ENCODE data around the gene NUBPL.
A peak's percentile ranks its signal among the peaks of the same experiment; 100 is the strongest.

NUBPL gene

DNA sequence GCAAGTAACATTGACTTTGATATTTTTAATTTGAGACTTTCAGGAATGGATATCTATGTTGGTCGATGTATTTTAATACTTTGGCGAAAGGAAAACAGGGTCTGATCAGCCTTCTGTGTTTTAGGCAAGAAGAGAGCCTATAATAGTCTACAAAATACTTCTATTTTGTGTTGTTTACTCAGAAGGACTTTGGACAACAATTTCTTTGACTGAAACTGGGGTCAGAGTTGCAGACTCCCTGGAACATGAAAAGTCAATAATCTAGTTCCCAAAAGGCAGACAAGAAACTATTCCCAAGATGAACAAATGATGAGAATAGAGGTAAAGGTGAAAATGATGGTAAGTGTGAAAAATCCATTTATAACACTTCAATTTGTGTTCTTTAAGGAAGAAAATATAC is 10.6 kb upstream of the NUBPL start:
- no peaks in the 10 kb centered on the region for H3K9me3 ChIP-seq (ENCODE audit: control insufficient read depth in 1 of 2, low read length in 2 of 2)
- no peaks in the 10 kb centered on the region for H3K27me3 ChIP-seq (ENCODE audit: low read depth, low read length)
- no peaks in the 10 kb centered on the region for H3K36me3 ChIP-seq (ENCODE audit: control insufficient read depth in 1 of 2, insufficient read depth in 2 of 2, low read length in 2 of 2)
- no peak overlapping the region for H3K27ac ChIP-seq (ENCODE audit: low read length)
- no peaks in the 10 kb centered on the region for H3K4me1 ChIP-seq (ENCODE audit: control insufficient read depth in 1 of 2, insufficient read depth in 2 of 2, low read length in 2 of 2)
- H3K4me3 ChIP-seq (ENCODE audit: low read depth in 1 of 2, low read length in 2 of 2) = no peak overlapping the region

DNA sequence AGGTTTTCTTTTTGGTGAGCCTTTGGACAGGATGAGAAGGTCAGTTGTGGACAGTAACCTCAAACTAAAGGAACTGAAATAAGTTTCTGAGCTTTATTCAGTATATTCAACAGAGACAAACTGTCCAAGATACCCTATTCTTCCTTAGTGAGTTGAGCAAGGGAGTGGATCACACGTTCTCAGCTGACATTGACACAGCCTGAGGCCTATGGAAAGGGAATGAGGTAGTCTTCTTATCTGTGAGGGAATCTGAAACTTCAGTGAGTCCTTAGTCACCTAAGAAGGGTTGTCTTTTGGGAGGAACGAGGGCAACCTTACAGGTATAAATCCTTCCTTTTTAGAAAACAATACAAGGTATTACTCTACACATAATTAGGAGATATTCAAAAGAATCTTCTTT is 5.0 kb upstream of the NUBPL start:
- Histone ChIP-seq H3K27me3 (ENCODE audit: low read depth, low read length) (no peaks in the 10 kb centered on the region), H3K27ac (ENCODE audit: low read length) (no peak overlapping the region), H3K9me3 (ENCODE audit: control insufficient read depth in 1 of 2, low read length in 2 of 2) (no peaks in the 10 kb centered on the region), H3K4me1 (ENCODE audit: control insufficient read depth in 1 of 2, insufficient read depth in 2 of 2, low read length in 2 of 2) (peaks cover 0 to 4% of the 10 kb centered on the region in 2 donors), H3K36me3 (ENCODE audit: control insufficient read depth in 1 of 2, insufficient read depth in 2 of 2, low read length in 2 of 2) (no peaks in the 10 kb centered on the region), H3K4me3 (ENCODE audit: low read depth in 1 of 2, low read length in 2 of 2) (no peak overlapping the region)

DNA sequence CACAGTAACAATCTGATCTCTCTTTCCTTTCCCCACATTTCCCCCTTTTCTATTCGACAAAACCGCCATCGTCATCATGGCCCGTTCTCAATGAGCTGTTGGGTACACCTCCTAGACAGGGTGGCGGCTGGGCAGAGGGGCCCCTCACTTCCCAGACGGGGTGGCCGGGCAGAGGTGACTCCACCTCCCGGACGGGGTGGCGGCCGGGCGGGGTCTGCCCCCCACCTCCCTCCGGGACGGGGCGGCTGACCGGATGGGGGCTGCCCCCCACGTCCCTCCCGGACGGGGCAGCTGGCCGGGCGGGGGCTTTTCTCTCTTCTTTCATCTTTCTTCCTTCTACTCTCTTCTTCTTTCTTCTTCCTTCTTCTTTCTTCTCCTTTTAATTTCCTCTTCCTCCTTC is 1.3 kb upstream of the NUBPL start:
- no peak overlapping the region for H3K4me3 ChIP-seq (ENCODE audit: low read depth in 1 of 2, low read length in 2 of 2)
- peaks cover 0 to 3% of the 10 kb centered on the region in 2 donors for H3K36me3 ChIP-seq (ENCODE audit: control insufficient read depth in 1 of 2, insufficient read depth in 2 of 2, low read length in 2 of 2)
- H3K27ac ChIP-seq (ENCODE audit: low read length) = no peak overlapping the region
- peaks cover 4 to 5% of the 10 kb centered on the region in 2 donors for H3K4me1 ChIP-seq (ENCODE audit: control insufficient read depth in 1 of 2, insufficient read depth in 2 of 2, low read length in 2 of 2)
- H3K9me3 ChIP-seq (ENCODE audit: control insufficient read depth in 1 of 2, low read length in 2 of 2) = no peaks in the 10 kb centered on the region
- H3K27me3 ChIP-seq (ENCODE audit: low read depth, low read length) = no peaks in the 10 kb centered on the region

DNA sequence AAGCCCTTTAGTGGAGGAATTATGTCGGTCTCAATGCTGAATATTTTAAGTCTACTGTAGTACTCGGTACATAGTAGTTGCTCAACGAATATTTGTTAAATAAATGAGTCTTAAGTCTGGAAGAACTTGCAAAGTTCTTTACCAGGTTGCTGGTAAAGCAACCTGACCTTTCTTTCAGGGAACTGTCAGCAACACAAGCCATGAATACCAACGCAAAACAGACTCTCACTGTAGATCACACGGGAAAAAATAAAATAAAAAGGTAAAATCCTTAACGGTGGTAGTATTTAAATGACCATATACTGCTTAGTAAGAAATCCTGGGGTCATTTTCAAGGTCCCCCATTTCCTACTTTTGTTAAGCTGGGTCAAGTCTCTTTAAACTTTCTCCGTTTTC is 447 bp upstream of the NUBPL start:
- Histone ChIP-seq H3K27ac (ENCODE audit: low read length) (peak overlapping the region; percentile 88), H3K4me3 (ENCODE audit: low read depth in 1 of 2, low read length in 2 of 2) (peak overlapping the region; percentile 76 to 85), H3K4me1 (ENCODE audit: control insufficient read depth in 1 of 2, insufficient read depth in 2 of 2, low read length in 2 of 2) (peaks cover 4 to 5% of the 10 kb centered on the region in 2 donors), H3K9me3 (ENCODE audit: control insufficient read depth in 1 of 2, low read length in 2 of 2) (no peaks in the 10 kb centered on the region), H3K36me3 (ENCODE audit: control insufficient read depth in 1 of 2, insufficient read depth in 2 of 2, low read length in 2 of 2) (peaks cover 0 to 3% of the 10 kb centered on the region in 2 donors), H3K27me3 (ENCODE audit: low read depth, low read length) (no peaks in the 10 kb centered on the region)

DNA sequence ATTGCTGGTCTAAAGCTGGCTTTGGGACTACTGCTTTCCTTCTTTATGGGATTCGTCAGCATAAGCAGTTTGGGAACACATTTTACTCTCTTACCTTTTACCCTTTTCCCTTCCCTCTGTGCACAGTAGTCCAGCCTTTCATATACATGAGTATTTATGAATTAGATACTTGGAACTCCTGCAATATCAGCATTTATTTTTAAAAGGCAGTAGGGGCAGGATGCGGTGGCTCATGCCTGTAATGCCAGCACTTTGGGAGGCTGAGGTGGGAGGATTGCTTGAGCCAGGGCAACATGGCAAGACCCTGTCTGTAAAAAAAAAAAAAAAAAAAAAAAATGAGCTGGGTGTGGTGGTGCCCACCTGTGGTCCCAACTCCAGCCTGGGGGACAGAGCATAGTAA is 3.0 kb downstream of the NUBPL start:
- Histone ChIP-seq H3K27me3 (ENCODE audit: low read depth, low read length) (no peaks in the 10 kb centered on the region), H3K4me3 (ENCODE audit: low read depth in 1 of 2, low read length in 2 of 2) (no peak overlapping the region), H3K27ac (ENCODE audit: low read length) (no peak overlapping the region), H3K36me3 (ENCODE audit: control insufficient read depth in 1 of 2, insufficient read depth in 2 of 2, low read length in 2 of 2) (peaks cover 0 to 3% of the 10 kb centered on the region in 2 donors), H3K4me1 (ENCODE audit: control insufficient read depth in 1 of 2, insufficient read depth in 2 of 2, low read length in 2 of 2) (peaks cover 4 to 5% of the 10 kb centered on the region in 2 donors), H3K9me3 (ENCODE audit: control insufficient read depth in 1 of 2, low read length in 2 of 2) (no peaks in the 10 kb centered on the region)

DNA sequence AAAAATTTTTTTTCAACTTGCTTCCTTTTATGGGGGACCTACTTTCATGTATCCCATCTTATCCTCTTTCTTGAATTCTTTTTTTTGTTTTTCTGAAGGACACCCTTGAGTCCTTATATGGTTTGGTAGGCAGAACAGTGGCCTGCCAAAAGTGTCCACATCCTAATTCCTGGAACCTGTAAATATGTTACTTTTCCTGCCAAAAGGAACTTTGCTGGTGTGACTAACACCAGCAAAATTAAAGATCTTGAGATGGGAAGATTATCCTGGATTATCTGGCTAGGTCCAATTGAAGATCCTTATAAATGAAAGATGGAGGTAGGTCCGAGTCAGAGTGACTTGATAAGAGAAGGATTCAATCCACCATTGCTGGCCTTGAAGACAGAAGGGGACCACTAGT is 5.3 kb downstream of the NUBPL start:
- Histone ChIP-seq H3K36me3 (ENCODE audit: control insufficient read depth in 1 of 2, insufficient read depth in 2 of 2, low read length in 2 of 2) (peaks cover 0 to 3% of the 10 kb centered on the region in 2 donors), H3K9me3 (ENCODE audit: control insufficient read depth in 1 of 2, low read length in 2 of 2) (no peaks in the 10 kb centered on the region), H3K27me3 (ENCODE audit: low read depth, low read length) (no peaks in the 10 kb centered on the region), H3K4me1 (ENCODE audit: control insufficient read depth in 1 of 2, insufficient read depth in 2 of 2, low read length in 2 of 2) (peaks cover 0 to 15% of the 10 kb centered on the region in 2 donors), H3K27ac (ENCODE audit: low read length) (no peak overlapping the region), H3K4me3 (ENCODE audit: low read depth in 1 of 2, low read length in 2 of 2) (no peak overlapping the region)

DNA sequence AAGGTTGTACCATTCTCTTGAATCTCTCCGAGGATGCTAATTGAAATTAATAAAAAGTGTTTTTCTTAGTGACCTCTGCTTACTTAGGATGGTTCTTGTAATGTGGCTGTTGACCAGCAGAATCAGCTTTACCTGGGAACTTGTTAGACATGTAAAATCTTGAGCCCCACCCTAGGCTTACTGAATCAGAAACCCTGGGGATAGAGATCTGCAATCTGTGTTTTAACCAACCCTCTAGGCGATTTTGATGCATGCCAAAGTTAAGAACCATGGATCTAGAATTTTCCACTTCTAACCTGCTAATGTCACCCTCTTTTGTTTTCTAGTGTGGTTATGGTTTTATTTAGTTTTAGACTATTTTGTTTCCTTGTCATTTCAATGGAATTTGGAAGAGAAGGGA is 6.5 kb downstream of the NUBPL start:
- no peaks in the 10 kb centered on the region for H3K27me3 ChIP-seq (ENCODE audit: low read depth, low read length)
- no peaks in the 10 kb centered on the region for H3K9me3 ChIP-seq (ENCODE audit: control insufficient read depth in 1 of 2, low read length in 2 of 2)
- H3K36me3 ChIP-seq (ENCODE audit: control insufficient read depth in 1 of 2, insufficient read depth in 2 of 2, low read length in 2 of 2) = peaks cover 0 to 3% of the 10 kb centered on the region in 2 donors
- H3K4me1 ChIP-seq (ENCODE audit: control insufficient read depth in 1 of 2, insufficient read depth in 2 of 2, low read length in 2 of 2) = peaks cover 0 to 9% of the 10 kb centered on the region in 2 donors
- no peak overlapping the region for H3K27ac ChIP-seq (ENCODE audit: low read length)
- peak overlapping the region in 1 of 2 donors; percentile 27 for H3K4me3 ChIP-seq (ENCODE audit: low read depth in 1 of 2, low read length in 2 of 2)

DNA sequence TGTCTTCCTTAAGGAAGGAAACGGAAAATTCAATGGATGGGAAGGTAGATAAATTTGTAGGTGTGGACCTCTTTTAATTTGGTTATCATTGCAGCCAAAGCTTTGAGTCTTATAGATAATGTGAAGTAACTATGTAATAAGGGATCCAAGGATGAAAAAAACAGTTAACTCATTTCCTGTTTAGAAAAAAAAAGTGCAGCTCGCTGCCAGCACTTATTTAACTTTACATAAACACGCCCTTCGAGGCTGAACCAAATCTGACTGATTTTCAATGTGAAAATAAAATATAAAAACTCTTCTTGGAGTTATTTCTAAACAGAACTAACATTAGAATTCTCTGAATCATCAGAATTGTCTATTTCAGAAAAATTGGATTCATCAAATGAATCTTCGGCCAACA is 7.0 kb downstream of the NUBPL start:
- no peaks in the 10 kb centered on the region for H3K9me3 ChIP-seq (ENCODE audit: control insufficient read depth in 1 of 2, low read length in 2 of 2)
- H3K27ac ChIP-seq (ENCODE audit: low read length) = no peak overlapping the region
- H3K27me3 ChIP-seq (ENCODE audit: low read depth, low read length) = no peaks in the 10 kb centered on the region
- peaks cover 0 to 9% of the 10 kb centered on the region in 2 donors for H3K4me1 ChIP-seq (ENCODE audit: control insufficient read depth in 1 of 2, insufficient read depth in 2 of 2, low read length in 2 of 2)
- H3K4me3 ChIP-seq (ENCODE audit: low read depth in 1 of 2, low read length in 2 of 2) = peak overlapping the region in 1 of 2 donors; percentile 27
- peaks cover 0 to 3% of the 10 kb centered on the region in 2 donors for H3K36me3 ChIP-seq (ENCODE audit: control insufficient read depth in 1 of 2, insufficient read depth in 2 of 2, low read length in 2 of 2)

DNA sequence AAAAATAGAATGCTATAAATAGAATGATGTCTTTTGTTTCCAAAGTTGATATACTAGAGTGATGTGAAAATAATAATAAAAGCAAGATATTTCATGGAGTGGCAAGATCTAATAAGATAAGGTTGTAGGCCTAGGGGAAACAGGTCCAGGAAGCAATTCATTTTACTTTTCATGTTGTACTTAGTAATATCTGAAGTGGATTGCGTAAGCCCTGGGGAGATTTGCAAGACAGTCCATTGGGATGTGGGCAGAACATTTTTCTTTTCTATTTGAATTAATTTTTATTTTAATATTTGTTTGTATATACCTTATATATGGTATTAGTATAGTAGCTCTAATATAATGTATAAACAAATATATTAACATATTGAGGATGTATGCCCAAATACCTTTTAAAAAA is 7.5 kb downstream of the NUBPL start:
- no peaks in the 10 kb centered on the region for H3K9me3 ChIP-seq (ENCODE audit: control insufficient read depth in 1 of 2, low read length in 2 of 2)
- H3K27me3 ChIP-seq (ENCODE audit: low read depth, low read length) = no peaks in the 10 kb centered on the region
- peaks cover 0 to 3% of the 10 kb centered on the region in 2 donors for H3K36me3 ChIP-seq (ENCODE audit: control insufficient read depth in 1 of 2, insufficient read depth in 2 of 2, low read length in 2 of 2)
- peaks cover 0 to 9% of the 10 kb centered on the region in 2 donors for H3K4me1 ChIP-seq (ENCODE audit: control insufficient read depth in 1 of 2, insufficient read depth in 2 of 2, low read length in 2 of 2)
- H3K27ac ChIP-seq (ENCODE audit: low read length) = no peak overlapping the region
- no peak overlapping the region for H3K4me3 ChIP-seq (ENCODE audit: low read depth in 1 of 2, low read length in 2 of 2)

DNA sequence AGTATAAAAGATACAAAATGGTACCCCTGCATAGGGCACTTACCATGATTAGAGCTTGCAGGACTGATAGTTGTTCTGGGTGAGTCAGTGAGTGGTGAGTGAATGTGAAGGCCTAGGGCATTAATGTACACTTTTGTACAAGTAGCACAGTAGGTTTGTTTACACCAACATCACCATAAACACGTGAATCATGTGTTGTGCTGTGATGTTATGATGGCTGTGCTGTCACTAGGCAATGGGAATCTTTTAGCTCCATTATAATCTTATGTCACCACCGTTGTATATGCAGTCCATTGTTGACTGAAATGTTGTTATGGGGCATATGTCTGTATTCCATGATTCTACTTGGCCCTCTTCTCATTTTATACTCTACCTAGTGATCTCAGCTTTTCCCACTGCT is 11.8 kb downstream of the NUBPL start:
- H3K27me3 ChIP-seq (ENCODE audit: low read depth, low read length) = no peaks in the 10 kb centered on the region
- H3K4me3 ChIP-seq (ENCODE audit: low read depth in 1 of 2, low read length in 2 of 2) = no peak overlapping the region
- H3K9me3 ChIP-seq (ENCODE audit: control insufficient read depth in 1 of 2, low read length in 2 of 2) = no peaks in the 10 kb centered on the region
- H3K27ac ChIP-seq (ENCODE audit: low read length) = no peak overlapping the region
- no peaks in the 10 kb centered on the region for H3K36me3 ChIP-seq (ENCODE audit: control insufficient read depth in 1 of 2, insufficient read depth in 2 of 2, low read length in 2 of 2)
- peaks cover 0 to 17% of the 10 kb centered on the region in 2 donors for H3K4me1 ChIP-seq (ENCODE audit: control insufficient read depth in 1 of 2, insufficient read depth in 2 of 2, low read length in 2 of 2)

DNA sequence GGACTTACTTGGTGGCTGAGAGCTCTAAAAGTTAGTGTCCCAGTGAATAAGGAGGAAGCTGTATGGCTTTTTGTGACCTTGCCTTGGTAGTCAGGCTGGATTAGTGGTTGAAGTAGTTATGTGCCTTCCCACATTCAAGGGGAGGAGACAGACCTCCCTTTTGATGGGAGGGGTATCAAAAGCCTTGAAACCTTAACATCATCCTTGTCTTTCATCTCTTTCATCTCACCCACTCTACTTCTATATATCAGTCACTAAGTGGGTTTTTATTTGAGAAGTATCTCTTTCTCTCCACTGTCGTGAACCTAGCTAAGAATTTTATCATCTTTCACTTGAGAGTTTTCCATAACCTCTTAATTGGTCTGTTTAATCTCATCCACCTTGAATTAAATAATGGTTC is 15.7 kb downstream of the NUBPL start:
- peaks cover 0 to 9% of the 10 kb centered on the region in 2 donors for H3K4me1 ChIP-seq (ENCODE audit: control insufficient read depth in 1 of 2, insufficient read depth in 2 of 2, low read length in 2 of 2)
- no peaks in the 10 kb centered on the region for H3K9me3 ChIP-seq (ENCODE audit: control insufficient read depth in 1 of 2, low read length in 2 of 2)
- no peaks in the 10 kb centered on the region for H3K27me3 ChIP-seq (ENCODE audit: low read depth, low read length)
- no peak overlapping the region for H3K27ac ChIP-seq (ENCODE audit: low read length)
- no peaks in the 10 kb centered on the region for H3K36me3 ChIP-seq (ENCODE audit: control insufficient read depth in 1 of 2, insufficient read depth in 2 of 2, low read length in 2 of 2)
- H3K4me3 ChIP-seq (ENCODE audit: low read depth in 1 of 2, low read length in 2 of 2) = no peak overlapping the region

DNA sequence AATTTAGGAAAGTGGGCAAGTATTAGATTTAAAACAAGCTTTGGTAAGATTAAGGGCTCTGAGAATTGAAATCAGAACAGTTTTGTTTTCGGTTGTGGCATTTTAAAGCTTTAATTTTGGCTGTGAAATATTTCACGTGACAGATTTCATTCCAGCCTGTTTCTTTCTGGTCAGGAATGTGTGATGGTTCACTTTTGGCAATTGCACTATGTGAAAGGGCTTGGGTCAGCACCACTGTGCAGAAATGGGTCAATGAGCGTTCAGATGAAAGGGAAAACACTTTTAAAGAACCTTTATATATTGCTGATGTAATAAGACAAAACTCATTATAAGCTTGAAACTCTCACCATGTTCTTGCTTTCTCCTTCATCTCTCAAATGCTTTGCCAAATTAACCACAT is 17.1 kb downstream of the NUBPL start:
- Histone ChIP-seq H3K9me3 (ENCODE audit: control insufficient read depth in 1 of 2, low read length in 2 of 2) (no peaks in the 10 kb centered on the region), H3K27me3 (ENCODE audit: low read depth, low read length) (no peaks in the 10 kb centered on the region), H3K4me3 (ENCODE audit: low read depth in 1 of 2, low read length in 2 of 2) (no peak overlapping the region), H3K27ac (ENCODE audit: low read length) (no peak overlapping the region), H3K36me3 (ENCODE audit: control insufficient read depth in 1 of 2, insufficient read depth in 2 of 2, low read length in 2 of 2) (no peaks in the 10 kb centered on the region), H3K4me1 (ENCODE audit: control insufficient read depth in 1 of 2, insufficient read depth in 2 of 2, low read length in 2 of 2) (peaks cover 0 to 9% of the 10 kb centered on the region in 2 donors)
